ENCODE data around the gene GLT8D2.

The GLT8D2 gene

GRCh38 chr12:104049903-104050356 lies at the start of gene GLT8D2:
TSS of gene GLT8D2 (minus strand) at chr12:104050187. CDS start at chr12:104019648, 30,539 bp downstream.
- no peak for DNase-seq

DNA sequence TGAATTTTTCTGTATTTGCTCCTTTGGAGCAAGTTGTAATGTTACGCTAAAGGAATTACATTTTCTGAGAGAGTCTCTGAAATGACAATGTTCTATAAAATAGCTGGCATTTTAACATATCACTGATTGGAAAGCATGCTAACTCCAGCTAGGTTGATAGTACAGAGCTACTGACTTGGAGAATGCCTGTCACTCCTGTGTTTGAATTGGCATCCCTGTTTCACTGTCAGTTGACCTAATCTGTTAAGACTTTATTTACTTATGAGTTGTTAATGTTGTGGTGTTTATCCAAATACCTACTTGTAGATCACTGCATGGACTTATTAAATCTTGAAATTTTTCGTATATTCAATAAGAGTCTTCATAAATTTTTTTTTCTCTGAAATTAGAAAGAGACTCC lies 48.0 kb upstream of the GLT8D2 start:
- no peak for DNase-seq

DNA sequence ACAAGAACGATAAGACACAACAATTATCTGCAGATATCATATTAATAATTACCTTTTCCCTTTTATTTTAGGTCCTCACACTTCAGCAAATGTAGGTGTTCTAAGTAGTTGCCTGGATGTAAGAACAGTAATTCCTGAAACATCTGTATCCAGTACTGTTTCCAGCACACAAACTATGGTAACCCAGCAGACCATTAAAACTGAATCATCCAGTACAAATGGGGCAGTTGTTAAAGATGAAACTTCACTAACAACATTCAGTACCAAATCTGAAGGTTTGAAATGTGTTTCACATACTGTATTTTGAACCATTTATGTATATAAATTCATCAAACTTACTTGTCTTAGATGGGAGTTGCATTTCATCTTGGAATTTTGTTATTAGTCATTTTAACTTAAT lies 45.3 kb upstream of the GLT8D2 start:
- no peak for DNase-seq

GRCh38 chr12:104094284-104094683 lies 44.3 kb upstream of the GLT8D2 start:
- no peak for DNase-seq

DNA sequence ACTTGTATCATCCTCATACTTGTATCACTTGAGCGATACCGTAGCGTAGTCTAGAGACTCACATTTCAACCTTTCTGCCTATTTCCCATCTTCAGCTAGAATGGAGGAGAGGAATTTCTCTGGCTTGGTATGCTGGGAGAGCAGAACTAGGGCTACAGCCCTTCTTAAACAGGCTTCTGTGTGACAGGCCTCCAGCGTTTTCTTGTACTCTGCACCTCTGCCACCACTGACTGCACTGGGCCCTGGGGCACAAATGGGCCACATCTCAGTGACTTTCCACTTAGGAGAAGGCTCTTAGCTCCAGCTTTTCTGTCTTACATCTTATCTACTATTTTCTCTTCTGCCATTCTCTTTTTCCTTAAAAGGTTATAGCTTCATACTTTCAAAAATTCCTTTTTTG lies 41.1 kb upstream of the GLT8D2 start:
- DNase-seq = no peak

- DNase-seq = no peak
Observed at GRCh38 chr12:104090685-104091084, 40.7 kb upstream of the GLT8D2 start.

DNA sequence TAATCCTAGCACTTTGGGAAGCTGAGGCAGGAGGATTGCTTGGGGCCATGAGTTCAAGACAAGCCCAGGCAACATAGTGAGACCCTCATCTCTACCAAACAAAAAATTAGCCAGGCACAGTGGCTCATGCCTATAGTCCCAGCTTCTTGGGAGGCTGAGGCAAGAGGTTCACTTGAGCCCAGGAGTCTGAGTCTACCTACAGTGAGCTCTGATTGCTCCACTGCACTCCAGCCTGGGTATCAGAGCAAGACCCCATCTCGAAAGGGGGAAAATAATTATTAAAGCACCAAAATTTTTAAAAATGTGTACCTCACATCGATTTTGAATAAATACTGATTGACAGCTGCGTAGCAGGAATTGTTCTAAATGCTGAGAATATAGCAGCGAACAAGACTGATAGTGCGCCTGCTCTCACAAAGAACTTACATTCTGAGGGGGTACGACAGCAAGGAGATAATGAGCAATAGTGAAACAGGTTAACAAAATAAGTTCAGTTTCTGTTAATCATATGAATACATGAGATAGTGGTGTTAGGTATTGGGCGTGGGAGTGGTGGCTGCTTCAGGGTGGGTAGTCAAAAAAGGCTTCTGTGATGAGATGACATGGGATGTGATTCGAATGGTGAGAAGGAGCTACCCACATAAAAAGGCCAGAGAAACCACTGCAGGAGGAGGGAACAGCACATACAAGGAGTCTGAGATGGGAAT lies 33.9 kb upstream of the GLT8D2 start:
- DNase-seq = no peak

DNA sequence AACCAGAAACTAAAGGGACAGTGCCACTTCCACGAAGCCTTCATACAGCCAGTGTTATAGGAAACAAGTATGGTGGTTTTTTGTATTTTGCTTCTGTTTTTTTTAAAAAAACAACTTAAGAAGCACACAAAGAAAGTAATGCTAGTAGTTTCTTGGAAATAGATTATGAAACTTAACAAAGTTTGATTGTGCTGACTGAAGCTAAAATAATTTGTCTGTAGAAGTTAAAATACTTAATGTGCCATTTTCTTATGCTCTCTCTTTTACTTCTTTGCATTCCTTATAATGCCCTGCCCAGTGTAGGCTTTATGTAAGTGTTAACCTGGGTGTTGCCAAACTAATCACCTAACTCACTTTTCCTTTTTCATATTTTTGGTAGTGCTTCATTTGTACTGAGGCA lies 30.8 kb upstream of the GLT8D2 start:
- DNase-seq = no peak

- DNase-seq = no peak
Observed at GRCh38 chr12:104079024-104079423, 29.0 kb upstream of the GLT8D2 start.

GRCh38 chr12:104073699-104074098 lies 23.7 kb upstream of the GLT8D2 start:
- DNase-seq = no peak

GRCh38 chr12:104072099-104072498 lies 22.1 kb upstream of the GLT8D2 start:
- no peak for DNase-seq

DNA sequence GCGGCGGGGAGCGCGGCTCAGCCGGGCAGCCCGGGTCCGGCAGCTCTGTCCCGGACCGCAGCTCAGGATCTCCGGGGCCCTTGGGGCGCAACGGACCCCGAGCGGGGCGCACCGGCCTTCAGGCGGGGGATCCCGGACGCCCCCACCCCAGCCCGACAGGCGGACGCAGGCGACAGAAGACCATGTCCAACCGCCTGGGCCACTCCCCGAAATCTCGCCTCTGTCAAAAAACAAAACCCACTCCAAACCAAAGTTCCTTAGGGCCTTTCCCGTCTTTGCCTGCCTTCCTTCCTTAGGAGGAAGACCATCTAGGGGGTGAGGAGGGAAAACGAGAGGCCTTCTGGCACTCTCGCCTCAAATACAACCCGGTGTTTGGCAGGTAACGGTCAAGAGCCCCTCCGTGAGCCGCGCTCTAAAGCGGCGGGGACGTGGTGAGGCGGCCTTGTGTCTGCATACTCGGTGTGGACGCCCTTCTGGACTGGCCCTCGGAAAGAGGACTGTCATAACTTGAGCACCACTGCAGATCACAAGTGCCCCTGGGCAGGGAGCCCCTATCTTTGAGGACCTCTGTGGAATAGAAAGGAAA lies 14.9 kb upstream of the GLT8D2 start:
- no peak for DNase-seq

GRCh38 chr12:104064031-104064841 lies 14.2 kb upstream of the GLT8D2 start, which contains the start of gene HCFC2:
TSS of gene HCFC2 (plus strand) at chr12:104064531. CDS start at chr12:104064561, 30 bp downstream.
- peak; percentile 86 to 87 for DNase-seq

- no peak for DNase-seq
Observed at GRCh38 chr12:104063712-104064030, 13.7 kb upstream of the GLT8D2 start.

DNA sequence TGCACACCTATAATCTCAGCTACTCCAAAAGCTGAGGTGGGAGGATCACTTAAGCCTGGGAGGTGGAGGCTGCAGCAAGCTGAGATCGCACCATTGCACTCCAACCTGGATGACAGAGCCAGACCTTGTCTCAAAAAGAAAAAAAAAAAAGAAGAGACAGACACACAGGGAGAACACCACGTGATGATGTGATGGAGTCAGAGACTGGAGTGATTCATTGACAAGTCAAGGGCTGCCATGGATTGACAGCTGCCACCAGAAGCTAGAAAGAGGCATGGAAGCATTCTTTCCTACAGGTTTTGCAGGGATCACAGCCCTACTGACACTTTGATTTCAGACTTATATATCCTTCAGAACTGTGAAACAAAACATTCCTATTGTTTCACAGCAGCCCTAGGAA lies 10.8 kb upstream of the GLT8D2 start:
- DNase-seq = no peak

DNA sequence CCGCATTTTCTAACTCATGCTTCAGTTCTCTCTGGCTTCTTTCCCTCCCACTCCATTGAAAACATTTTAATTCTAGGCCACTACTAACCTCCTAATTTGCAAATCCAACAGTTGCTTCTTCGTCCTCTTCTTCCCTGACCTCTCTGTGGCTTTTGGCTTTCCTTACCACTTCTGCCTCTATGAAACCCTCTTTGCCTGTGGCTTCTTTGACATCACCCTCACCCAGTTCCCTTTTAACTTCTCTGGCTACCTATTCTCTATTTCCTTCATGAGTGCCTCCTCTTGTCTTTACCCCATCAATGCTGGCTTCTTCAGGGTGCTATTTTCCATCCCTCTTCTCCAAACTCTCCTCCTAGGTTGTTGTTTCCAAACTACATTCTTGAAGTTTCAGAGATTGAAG lies 10.0 kb upstream of the GLT8D2 start:
- no peak for DNase-seq

DNA sequence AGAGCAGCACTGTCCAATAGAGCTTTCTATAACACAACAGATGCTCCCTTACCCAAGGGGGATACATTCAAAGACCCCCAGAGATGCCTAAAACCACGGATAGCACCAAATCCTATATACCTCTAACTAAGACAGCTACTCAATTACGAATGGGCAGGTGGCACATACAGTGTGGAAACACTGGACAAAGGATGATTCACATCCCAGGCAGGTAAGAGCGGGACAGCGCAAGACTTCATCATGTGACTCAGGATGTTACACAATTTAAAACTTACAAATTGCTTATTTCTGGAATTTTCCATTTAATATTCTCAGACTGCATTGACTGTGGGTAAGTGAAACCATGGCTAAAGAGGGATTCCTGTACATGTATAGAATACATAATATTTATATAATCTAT lies 8.8 kb upstream of the GLT8D2 start:
- no peak for DNase-seq

- peak in 1 of 2 donors; percentile 35 for DNase-seq
Observed at GRCh38 chr12:104057771-104058197, 7.8 kb upstream of the GLT8D2 start.

DNA sequence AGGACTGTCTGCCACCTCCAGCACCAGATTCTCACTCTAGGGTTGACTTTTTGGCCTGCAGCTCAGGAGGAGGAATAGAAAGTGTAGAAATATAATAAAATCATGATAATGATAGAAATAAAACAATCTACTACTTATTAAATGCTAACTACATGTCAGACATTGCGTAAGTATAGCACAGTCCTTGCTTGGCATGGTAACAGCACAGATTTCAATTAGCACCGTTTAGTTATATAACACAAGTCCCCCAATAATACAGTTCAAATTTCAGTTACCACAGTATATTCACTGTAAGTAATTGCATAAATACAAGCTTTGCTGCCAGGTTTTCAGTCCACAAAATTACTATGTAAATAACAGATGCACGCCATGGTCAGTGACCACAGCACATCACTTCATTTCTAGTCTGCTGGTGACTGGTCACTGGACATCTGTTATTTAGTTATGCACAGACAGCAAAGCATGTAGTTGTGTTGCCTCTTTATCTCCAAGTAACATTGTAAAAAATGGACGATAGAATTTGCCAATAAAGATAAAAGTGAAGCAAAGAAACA lies 6.5 kb upstream of the GLT8D2 start:
- DNase-seq = no peak

DNA sequence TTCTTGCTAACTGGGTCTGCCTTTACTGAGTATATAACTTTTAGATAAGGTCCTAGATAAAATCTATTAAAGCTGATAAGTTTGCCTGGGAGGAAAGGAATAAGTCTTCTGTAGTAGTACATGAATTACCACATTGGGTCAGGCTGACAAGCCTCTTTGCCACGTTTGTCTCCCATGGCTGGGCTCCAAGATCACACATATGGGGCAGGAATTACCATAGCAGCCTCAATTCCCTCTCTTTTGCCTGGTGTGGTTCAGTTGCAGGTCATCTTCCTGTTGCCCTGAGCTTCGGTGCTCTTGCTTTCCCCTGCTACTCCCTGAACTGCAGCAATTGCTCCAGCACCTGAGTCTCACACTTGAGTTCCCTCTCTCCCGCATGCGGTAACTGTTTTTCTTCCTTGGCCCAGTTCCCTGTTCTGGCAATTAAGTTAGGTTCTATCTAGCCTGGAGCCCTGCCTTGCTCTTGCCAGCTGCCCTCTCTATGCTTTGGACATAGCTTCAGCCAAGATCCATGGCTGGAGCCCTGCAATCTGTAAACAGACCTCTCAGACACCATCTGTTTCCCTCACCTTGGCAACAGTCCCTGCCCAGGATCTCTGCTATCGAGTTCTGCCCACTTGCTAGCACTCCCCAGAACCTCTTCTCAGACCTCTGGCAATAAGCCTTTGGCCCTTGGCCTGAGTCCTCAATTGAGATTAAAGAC lies 5.8 kb upstream of the GLT8D2 start:
- no peak for DNase-seq

- DNase-seq = no peak
Observed at GRCh38 chr12:104054681-104055346, 4.8 kb upstream of the GLT8D2 start.

DNA sequence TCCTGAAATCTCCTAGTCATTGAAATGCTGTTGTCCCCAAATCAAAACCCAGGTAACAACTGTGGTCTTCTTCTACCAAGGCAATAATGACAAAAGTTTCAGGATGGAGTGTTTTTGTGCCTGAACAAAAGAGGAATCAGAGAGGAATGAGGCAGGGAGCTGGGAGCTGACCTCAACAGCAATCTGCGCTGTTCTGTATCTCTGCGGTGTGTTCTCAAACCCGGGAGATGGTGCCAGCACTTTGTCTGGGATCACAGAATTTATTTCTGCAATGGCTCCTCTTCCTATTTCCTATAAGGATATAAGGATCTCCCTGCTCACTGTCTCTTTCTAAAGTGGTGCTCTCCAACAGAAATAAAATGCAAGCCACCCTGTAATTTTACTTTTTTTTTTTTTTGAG lies 449 bp upstream of the GLT8D2 start:
- DNase-seq = no peak

Data from CD4-positive, alpha-beta T cell treated with Interleukin-4 for 1 hour (primary cell).